Peyer's patch (tissue), 4 donors: ENCODE measurements around the gene CRIP2. TPM values are rescaled to one million over a fixed set of nuclear protein-coding genes. Genes with fewer than 3 reads are reported as not detected.

Experiments used
- DNase-seq, 3 donors: peaks; one replicate each; pipeline ENCODE4 v3.0.0-alpha.2; 2017 to 2019
- H3K27ac ChIP-seq, 4 donors: fragments of 200-600 bp; sonication (generic); one replicate each; pipeline ENCODE4 v1.5.1; 2016 to 2019
- H3K27me3 ChIP-seq, 2 donors: fragments of 200-600 bp; sonication (generic); one replicate each; pipeline ENCODE4 v1.5.1; 2019
- H3K36me3 ChIP-seq, 3 donors: fragments of 200-600 bp; sonication (generic); one replicate each; pipeline ENCODE4 v1.5.1; 2016 to 2019
- H3K4me1 ChIP-seq, 4 donors: fragments of 200-600 bp; sonication (generic); one replicate each; pipeline ENCODE4 v1.5.1; 2016 to 2019
- H3K4me3 ChIP-seq, 4 donors: fragments of 200-600 bp; sonication (generic); 1 replicate in 3 of 4; 2 replicates in 1 of 4; pipeline ENCODE4 v1.5.1; 2016 to 2019; ENCODE audit warnings: mild to moderate bottlenecking in 1 of 4
- H3K9me3 ChIP-seq, 4 donors: fragments of 200-600 bp; sonication (generic); one replicate each; pipeline ENCODE4 v1.5.1; 2016 to 2019; ENCODE audit warnings: mild to moderate bottlenecking in 1 of 4
- CTCF ChIP-seq, 6 experiments: fragments of 450-650 bp in 4 of 6; fragments of 200-600 bp in 2 of 6; sonication (generic) in 1 of 6; IDR thresholded peaks; one replicate each; pipeline ENCODE4 v1.5.1; 2017 to 2019; ENCODE audit warnings: antibody characterized with exemption in 6 of 6, mild to moderate bottlenecking in 3 of 6, moderate library complexity in 1 of 6
- POLR2A ChIP-seq, 2 donors: fragments of 450-650 bp; IDR thresholded peaks; one replicate each; pipeline ENCODE4 v1.5.1; 2017; ENCODE audit warnings: antibody characterized with exemption in 2 of 2, mild to moderate bottlenecking in 2 of 2, moderate library complexity in 2 of 2
- total RNA-seq, 4 donors: library from RNA; depleted of rRNA; stranded (reverse); fragments of >200 nt; gene quantifications; one replicate each; pipeline ENCODE4 v1.1.0, GENCODE V29; 2016

Gene CRIP2
- total RNA-seq, 4 donors from 2014 or later = 20.8 to 69.3 (median 41.9) TPM

- DNase-seq = peak; percentile 58 to 88 (median 86)
- peaks cover 0 to 17% (median 0%) of the 10 kb centered on the region in 3 donors for H3K36me3 ChIP-seq
- no peaks in the 10 kb centered on the region for H3K9me3 ChIP-seq
- H3K4me1 ChIP-seq = peaks cover 0 to 37% (median 25%) of the 10 kb centered on the region in 4 donors
- TF ChIP-seq POLR2A (IDR thresholded peaks at IDR 0.05) (no peak), CTCF (IDR thresholded peaks at IDR 0.05) (no peak)
- H3K27ac ChIP-seq = peak overlapping the region; percentile 86 to 99 (median 90)
- H3K4me3 ChIP-seq = peak overlapping the region; percentile 65 to 93 (median 77)
- no peaks in the 10 kb centered on the region for H3K27me3 ChIP-seq
Observed at GRCh38 chr14:105491366-105491973, 16.8 kb downstream of the CRIP2 start.

- DNase-seq = peak in 1 of 3 donors; percentile 55
- Histone ChIP-seq H3K36me3 (peaks cover 0 to 17% (median 0%) of the 10 kb centered on the region in 3 donors), H3K4me1 (peaks cover 0 to 30% (median 22%) of the 10 kb centered on the region in 4 donors), H3K9me3 (no peaks in the 10 kb centered on the region), H3K27ac (peak overlapping the region in 1 of 4 donors; percentile 94), H3K4me3 (peak overlapping the region in 1 of 4 donors; percentile 89), H3K27me3 (no peaks in the 10 kb centered on the region)
- no peak for TF ChIP-seq POLR2A (IDR thresholded peaks at IDR 0.05)
- no peak for TF ChIP-seq CTCF (IDR thresholded peaks at IDR 0.05)
Observed at GRCh38 chr14:105492031-105492970, 17.7 kb downstream of the CRIP2 start.

- H3K4me1 ChIP-seq = peaks cover 0 to 23% (median 18%) of the 10 kb centered on the region in 4 donors
- H3K27ac ChIP-seq = no peak overlapping the region
- TF ChIP-seq CTCF (IDR thresholded peaks at IDR 0.05) (no peak), POLR2A (IDR thresholded peaks at IDR 0.05) (no peak)
- no peak overlapping the region for H3K4me3 ChIP-seq
- H3K9me3 ChIP-seq = no peaks in the 10 kb centered on the region
- DNase-seq = peak in 1 of 3 donors; percentile 45
- H3K36me3 ChIP-seq = peaks cover 0 to 19% (median 0%) of the 10 kb centered on the region in 3 donors
- H3K27me3 ChIP-seq = no peaks in the 10 kb centered on the region
Observed at GRCh38 chr14:105492971-105493871, 18.6 kb downstream of the CRIP2 start.

- peaks cover 0 to 15% (median 9%) of the 10 kb centered on the region in 4 donors for H3K4me1 ChIP-seq
- no peak overlapping the region for H3K27ac ChIP-seq
- no peaks in the 10 kb centered on the region for H3K27me3 ChIP-seq
- peaks cover 0 to 17% (median 0%) of the 10 kb centered on the region in 3 donors for H3K36me3 ChIP-seq
- peak in 1 of 3 donors; percentile 44 for DNase-seq
- TF ChIP-seq POLR2A (IDR thresholded peaks at IDR 0.05) (no peak), CTCF (IDR thresholded peaks at IDR 0.05) (no peak)
- H3K4me3 ChIP-seq = no peak overlapping the region
- H3K9me3 ChIP-seq = no peaks in the 10 kb centered on the region
Observed at GRCh38 chr14:105493921-105494605, 19.4 kb downstream of the CRIP2 start.
